GM12874 (cell line): ENCODE results near the gene ATP9A.

Experiments used
- TF ChIP-seq, protein P1 (sequence below): IDR thresholded peaks from 2 replicates; pipeline ENCODE4 v1.5.1; 2011; ENCODE audit warnings: low read depth, mild to moderate bottlenecking, control low read depth, low read length, moderate library complexity; ENCODE audit not compliant: insufficient read depth

ATP9A gene

DNA sequence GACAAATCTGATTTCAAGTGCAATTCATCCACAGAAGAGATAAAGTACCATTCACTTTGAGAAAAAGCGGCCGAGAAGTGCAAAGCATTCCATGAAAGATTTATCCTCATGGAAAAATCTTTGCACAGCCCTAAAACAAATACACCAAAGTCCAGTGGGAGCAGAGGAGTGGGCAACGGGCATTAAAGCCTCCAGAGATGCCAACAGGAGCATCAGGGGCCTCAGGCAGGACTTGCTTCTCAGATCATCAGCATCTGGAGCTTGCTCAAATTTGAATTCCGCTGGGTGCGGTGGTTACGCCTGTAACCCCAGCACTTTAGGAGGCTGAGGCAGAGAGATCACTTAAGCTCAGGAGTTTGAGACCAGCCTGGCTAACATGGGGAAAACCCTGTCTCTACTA is 115.0 kb downstream of the ATP9A start:
- TF ChIP-seq, protein P1, sequence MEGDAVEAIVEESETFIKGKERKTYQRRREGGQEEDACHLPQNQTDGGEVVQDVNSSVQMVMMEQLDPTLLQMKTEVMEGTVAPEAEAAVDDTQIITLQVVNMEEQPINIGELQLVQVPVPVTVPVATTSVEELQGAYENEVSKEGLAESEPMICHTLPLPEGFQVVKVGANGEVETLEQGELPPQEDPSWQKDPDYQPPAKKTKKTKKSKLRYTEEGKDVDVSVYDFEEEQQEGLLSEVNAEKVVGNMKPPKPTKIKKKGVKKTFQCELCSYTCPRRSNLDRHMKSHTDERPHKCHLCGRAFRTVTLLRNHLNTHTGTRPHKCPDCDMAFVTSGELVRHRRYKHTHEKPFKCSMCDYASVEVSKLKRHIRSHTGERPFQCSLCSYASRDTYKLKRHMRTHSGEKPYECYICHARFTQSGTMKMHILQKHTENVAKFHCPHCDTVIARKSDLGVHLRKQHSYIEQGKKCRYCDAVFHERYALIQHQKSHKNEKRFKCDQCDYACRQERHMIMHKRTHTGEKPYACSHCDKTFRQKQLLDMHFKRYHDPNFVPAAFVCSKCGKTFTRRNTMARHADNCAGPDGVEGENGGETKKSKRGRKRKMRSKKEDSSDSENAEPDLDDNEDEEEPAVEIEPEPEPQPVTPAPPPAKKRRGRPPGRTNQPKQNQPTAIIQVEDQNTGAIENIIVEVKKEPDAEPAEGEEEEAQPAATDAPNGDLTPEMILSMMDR: no peak

DNA sequence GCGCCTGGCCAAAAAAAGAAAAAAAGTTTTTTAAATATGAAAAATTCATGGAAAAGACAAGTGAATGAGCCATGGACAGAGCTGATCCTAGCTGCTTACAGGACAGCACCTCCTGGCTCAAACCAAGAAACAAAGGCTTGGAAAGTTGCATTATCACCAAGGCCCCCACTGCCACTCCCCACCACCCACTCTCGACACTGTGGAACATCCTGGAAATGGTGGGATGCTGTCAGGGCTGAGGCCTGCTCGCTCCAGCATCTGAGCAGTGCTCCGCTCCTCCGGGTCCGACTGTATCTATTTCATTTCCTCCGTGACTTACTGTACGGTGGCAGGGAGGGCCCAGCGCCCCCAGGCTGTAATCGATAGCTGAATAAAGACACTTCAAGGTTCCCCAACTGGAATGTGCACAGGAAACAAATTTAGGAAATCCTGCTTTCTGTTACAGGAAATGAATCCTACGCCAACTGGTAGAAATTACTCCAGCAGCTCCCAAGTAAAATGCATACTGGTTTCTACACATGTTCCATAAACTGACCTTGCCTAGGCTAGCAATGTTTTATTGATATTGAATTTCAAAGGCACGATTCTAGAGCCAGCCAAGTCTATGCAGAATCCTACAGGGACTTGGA is 116.2 kb downstream of the ATP9A start:
- TF ChIP-seq, protein P1: no peak

DNA sequence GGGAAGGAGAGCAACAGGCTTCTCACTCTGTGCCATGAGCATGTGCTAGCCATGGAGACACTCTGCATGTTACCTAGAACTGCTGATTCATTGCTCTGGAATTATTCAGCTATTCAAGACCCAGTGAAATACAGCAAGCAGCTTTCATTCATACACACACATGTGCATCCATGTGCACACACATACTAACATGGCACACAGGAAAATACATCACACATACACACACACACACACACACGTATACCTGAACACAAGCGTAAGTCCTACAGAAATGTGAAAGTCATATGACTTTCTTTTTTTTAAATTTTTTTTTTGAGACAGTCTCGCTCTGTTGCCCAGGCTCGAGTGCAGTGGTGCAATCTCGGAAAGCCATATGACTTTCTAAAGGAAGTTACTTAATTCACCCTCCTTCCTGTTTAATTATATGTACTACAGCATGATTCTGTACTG is 117.5 kb downstream of the ATP9A start:
- TF ChIP-seq, protein P1: no peak

DNA sequence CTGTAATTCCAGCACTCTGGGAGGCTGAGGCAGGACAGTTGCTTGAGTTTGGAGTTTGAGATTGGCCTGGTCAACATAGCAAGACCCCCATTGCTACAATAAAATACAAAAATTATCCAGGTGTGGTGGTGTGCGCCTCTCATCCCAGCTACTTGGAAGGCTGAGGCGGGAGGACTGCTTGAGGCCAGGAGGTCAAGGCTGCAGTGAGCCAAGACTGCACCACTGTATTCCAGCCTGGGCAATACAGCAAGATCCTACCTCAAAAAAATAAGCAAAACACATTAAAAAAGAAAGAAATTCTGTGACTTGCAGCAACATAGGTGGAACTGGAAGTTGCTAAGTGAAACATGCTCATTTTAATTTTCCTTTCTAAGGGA is 119.6 kb downstream of the ATP9A start:
- TF ChIP-seq, protein P1: no peak

DNA sequence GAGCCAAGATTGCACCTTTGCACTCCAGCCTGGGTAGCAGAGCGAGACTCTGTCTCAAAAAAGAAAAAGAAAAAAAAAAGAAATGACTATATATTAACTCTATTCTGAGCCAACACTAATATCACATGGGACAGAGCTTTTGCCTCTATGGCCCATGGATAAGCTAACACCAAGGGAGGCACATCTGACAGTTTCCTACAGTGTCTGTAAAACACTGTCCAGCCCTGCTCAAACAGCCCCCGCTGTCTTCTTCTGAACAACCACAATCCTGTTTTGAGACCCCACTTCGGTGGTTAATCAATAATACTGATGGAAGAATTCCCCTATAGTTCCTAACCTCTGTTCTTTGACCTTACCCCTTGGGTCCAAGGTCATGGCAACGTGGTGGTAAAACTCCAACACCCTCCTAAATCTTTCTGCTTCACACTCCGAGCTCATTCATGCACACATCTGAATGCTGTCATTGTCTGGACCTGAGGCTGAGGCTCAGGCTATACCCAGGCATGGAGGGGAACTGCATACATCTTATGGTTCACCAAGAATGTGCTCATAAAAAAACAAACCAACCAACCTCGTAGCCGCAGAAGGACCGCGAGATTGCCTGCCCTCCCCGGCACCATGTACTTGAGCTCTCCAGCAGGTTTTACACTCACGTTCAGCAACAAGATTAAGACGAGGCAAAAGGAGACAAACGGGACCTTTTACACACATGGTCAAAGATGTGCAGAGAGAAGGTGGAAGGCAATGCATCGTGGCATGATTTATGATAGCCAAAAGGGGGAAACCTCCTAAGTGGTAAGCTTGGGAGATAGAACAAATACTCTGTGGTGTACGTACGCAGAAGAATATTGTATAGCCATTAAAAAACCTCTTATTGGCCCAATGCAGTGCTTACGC is 120.3 kb downstream of the ATP9A start:
- TF ChIP-seq, protein P1: no peak

DNA sequence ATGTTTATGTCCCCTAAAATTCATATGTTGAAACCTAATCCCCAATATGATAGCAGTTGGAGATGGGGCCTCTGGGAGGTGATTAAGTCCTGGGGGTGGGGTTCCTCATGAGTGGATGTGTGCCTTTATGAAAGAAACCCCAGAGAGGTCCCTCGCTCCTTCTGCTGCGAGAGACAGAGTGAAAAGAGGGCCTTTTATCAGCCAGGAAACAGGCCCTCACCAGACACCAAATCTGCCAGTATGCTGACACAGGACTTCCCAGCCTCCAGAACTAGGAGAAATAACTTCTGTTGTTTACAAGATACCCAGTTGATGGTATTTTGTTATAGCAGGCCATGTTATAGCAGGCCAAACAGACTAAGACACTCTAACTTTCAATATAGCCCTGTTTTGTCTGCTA is 124.8 kb downstream of the ATP9A start:
- TF ChIP-seq, protein P1: no peak

DNA sequence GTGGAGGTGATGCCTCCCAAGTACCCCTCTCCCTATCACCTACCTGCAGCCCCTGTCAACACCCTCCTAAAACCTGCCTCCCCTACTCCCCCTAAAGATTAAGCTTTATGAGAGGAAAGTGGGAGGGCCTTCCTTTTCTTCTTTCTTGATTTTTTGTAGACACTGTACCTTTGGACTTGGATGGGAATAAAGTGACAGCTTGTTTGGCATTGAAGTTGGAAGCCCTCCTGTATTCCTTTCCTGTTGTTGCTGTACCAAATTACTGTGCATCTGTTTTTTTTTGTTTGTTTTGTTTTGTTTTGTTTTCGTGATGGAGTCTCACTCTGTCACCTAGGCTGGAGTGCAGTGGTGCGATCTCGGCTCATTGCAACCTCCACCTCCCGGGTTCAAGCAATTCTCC is 126.3 kb downstream of the ATP9A start:
- TF ChIP-seq, protein P1: no peak
